Peyer's patch (tissue), 4 donors: ENCODE measurements around the gene WDR46.

ENCODE experiments used
- CTCF ChIP-seq, 6 experiments: fragments of 450-650 bp in 4 of 6; fragments of 200-600 bp in 2 of 6; sonication (generic) in 1 of 6; IDR thresholded peaks; one replicate each; pipeline ENCODE4 v1.5.1; 2017 to 2019; ENCODE audit warnings: antibody characterized with exemption in 6 of 6, mild to moderate bottlenecking in 3 of 6, moderate library complexity in 1 of 6
- POLR2A ChIP-seq, 2 donors: fragments of 450-650 bp; IDR thresholded peaks; one replicate each; pipeline ENCODE4 v1.5.1; 2017; ENCODE audit warnings: antibody characterized with exemption in 2 of 2, mild to moderate bottlenecking in 2 of 2, moderate library complexity in 2 of 2

- no peak for TF ChIP-seq POLR2A (IDR thresholded peaks at IDR 0.05)
- no peak for TF ChIP-seq CTCF (IDR thresholded peaks at IDR 0.05)
Observed at GRCh38 chr6:33317419-33317668, 28.3 kb upstream of the WDR46 start.
